CD4-positive, alpha-beta T cell treated with Interleukin-15 for 4 hours (primary cell): ENCODE measurements around the gene DDX24.
A peak's percentile ranks its signal among the peaks of the same experiment; 100 is the strongest.

Experiments
- DNase-seq: peaks from one replicate; pipeline ENCODE4 v3.0.0-alpha.2; 2020; ENCODE audit warnings: low spot score

DDX24 gene

GRCh38 chr14:94031161-94031882, 49.7 kb downstream of the DDX24 start:
- DNase-seq, result no peak

GRCh38 chr14:94030571-94030970, 50.4 kb downstream of the DDX24 start:
- DNase-seq, result no peak

GRCh38 chr14:94029671-94030203, 51.3 kb downstream of the DDX24 start:
- no peak for DNase-seq

- DNase-seq, result no peak
Measured at GRCh38 chr14:94029265-94029664, 51.7 kb downstream of the DDX24 start.

GRCh38 chr14:94028450-94028826, 52.6 kb downstream of the DDX24 start:
- DNase-seq, result peak; percentile 43

GRCh38 chr14:94027566-94028449, 53.2 kb downstream of the DDX24 start:
- DNase-seq, result no peak

- DNase-seq, result no peak
Measured at GRCh38 chr14:94026889-94027469, 54.0 kb downstream of the DDX24 start.

- peak; percentile 99 for DNase-seq
Measured at GRCh38 chr14:94026173-94026888, 54.7 kb downstream of the DDX24 start, which contains the start of gene OTUB2. Gene OTUB2 (plus strand): TSS chr14:94026340. CDS start chr14:94026538, 198 bp downstream.

GRCh38 chr14:94025720-94026119, 55.3 kb downstream of the DDX24 start:
- DNase-seq, result no peak

GRCh38 chr14:94024549-94024948, 56.5 kb downstream of the DDX24 start:
- DNase-seq, result no peak

- DNase-seq, result no peak
Measured at GRCh38 chr14:94022532-94023411, 58.2 kb downstream of the DDX24 start.

GRCh38 chr14:94021416-94022157, 59.4 kb downstream of the DDX24 start:
- DNase-seq, result no peak

GRCh38 chr14:94021001-94021400, 60.0 kb downstream of the DDX24 start:
- DNase-seq, result no peak

- no peak for DNase-seq
Measured at GRCh38 chr14:94020267-94020666, 60.7 kb downstream of the DDX24 start.

GRCh38 chr14:94019329-94019728, 61.7 kb downstream of the DDX24 start:
- DNase-seq, result no peak

- no peak for DNase-seq
Measured at GRCh38 chr14:94018308-94018707, 62.7 kb downstream of the DDX24 start.

- no peak for DNase-seq
Measured at GRCh38 chr14:94016446-94016976, 64.5 kb downstream of the DDX24 start.

- no peak for DNase-seq
Measured at GRCh38 chr14:94015223-94015622, 65.8 kb downstream of the DDX24 start.

GRCh38 chr14:94014382-94014781, 66.6 kb downstream of the DDX24 start:
- DNase-seq, result no peak

GRCh38 chr14:94011795-94012194, 69.2 kb downstream of the DDX24 start:
- DNase-seq, result peak; percentile 47
